ENCODE measurements around the gene TTF1.

- TF ChIP-seq POLR2A (IDR thresholded peaks at IDR 0.05), result peak; percentile 77
- peak; percentile 66 for TF ChIP-seq EP300 (IDR thresholded peaks at IDR 0.05)
These were observed 51.8 kb downstream of the TTF1 start, which contains the start of gene SETX for GRCh38 chr9:132354637-132355355.

Measured in ovary (tissue), 1 donor.